Common myeloid progenitor, CD34-positive (primary cell): Measurements from ENCODE around the gene PATL1.
A peak's percentile ranks its signal among the peaks of the same experiment; 100 is the strongest.

Experiments used
- CTCF ChIA-PET: fragments of 350-600 bp; sonication (Branson Sonifier 250); formaldehyde crosslinking; loops from one replicate; lab custom pipeline; 2021; ENCODE audit warnings: antibody characterized with exemption; lab: Charles Lee
- POLR2A ChIA-PET: fragments of 350-600 bp; sonication (Branson Sonifier 250); formaldehyde crosslinking; loops from one replicate; lab custom pipeline; 2021; ENCODE audit warnings: antibody characterized with exemption; lab: Charles Lee
- DNase-seq, 3 donors: peaks; one replicate each; pipeline versions ENCODE4 v3.0.0 to v3.0.0-alpha.2; 2013
- H3K27ac ChIP-seq, 2 experiments: 1 replicate in 1 of 2; 2 replicates in 1 of 2; pipeline ENCODE4 v1.7.0; 2013; ENCODE audit warnings: inconsistent platforms in 2 of 2, low read length in 2 of 2, mild to moderate bottlenecking in 2 of 2, low read depth in 1 of 2, moderate library complexity in 1 of 2; ENCODE audit not compliant: severe bottlenecking in 2 of 2, insufficient read depth in 1 of 2, poor library complexity in 1 of 2
- H3K27me3 ChIP-seq, 5 experiments: replicated peaks in 2 of 5; 1 replicate in 3 of 5; 2 replicates in 2 of 5; pipeline versions ENCODE4 v1.6.1 to v1.7.0; 2013; ENCODE audit warnings: low read length in 4 of 5, mild to moderate bottlenecking in 2 of 5, moderate library complexity in 2 of 5, inconsistent platforms in 1 of 5; ENCODE audit not compliant: insufficient read depth in 5 of 5, control insufficient read depth in 4 of 5
- H3K36me3 ChIP-seq, 4 experiments: 1 replicate in 2 of 4; 2 replicates in 2 of 4; pipeline versions ENCODE4 v1.6.1 to v1.7.0; 2013; ENCODE audit warnings: low read length in 3 of 4, control low read depth in 1 of 4, mild to moderate bottlenecking in 1 of 4; ENCODE audit not compliant: control insufficient read depth in 4 of 4, insufficient read depth in 4 of 4
- H3K4me1 ChIP-seq, 4 experiments: 1 replicate in 3 of 4; 2 replicates in 1 of 4; pipeline versions ENCODE4 v1.6.1 to v1.7.1; 2013; ENCODE audit warnings: low read length in 3 of 4, mild to moderate bottlenecking in 3 of 4, control low read depth in 1 of 4, inconsistent platforms in 1 of 4, moderate library complexity in 1 of 4; ENCODE audit not compliant: control insufficient read depth in 4 of 4, insufficient read depth in 4 of 4; ENCODE audit errors: control extremely low read depth in 1 of 4
- H3K4me3 ChIP-seq, 7 experiments: 1 replicate in 4 of 7; 2 replicates in 3 of 7; pipeline versions ENCODE4 v1.5.1 to v1.7.0; 2013; ENCODE audit warnings: mild to moderate bottlenecking in 7 of 7, low read length in 6 of 7, moderate library complexity in 6 of 7, inconsistent platforms in 2 of 7, low read depth in 2 of 7, control low read depth in 1 of 7; ENCODE audit not compliant: insufficient read depth in 4 of 7, control insufficient read depth in 1 of 7; ENCODE audit errors: extremely low read depth in 1 of 7
- H3K9me3 ChIP-seq, 5 experiments: 1 replicate in 4 of 5; 2 replicates in 1 of 5; pipeline versions ENCODE4 v1.6.1 to v1.7.1; 2013; ENCODE audit warnings: low read length in 4 of 5, mild to moderate bottlenecking in 2 of 5, inconsistent platforms in 1 of 5, low read depth in 1 of 5, moderate library complexity in 1 of 5; ENCODE audit not compliant: control insufficient read depth in 4 of 5, insufficient read depth in 2 of 5; ENCODE audit errors: control extremely low read depth in 1 of 5
- WGBS: methylation state at CpG from one replicate; pipeline ENCODE4 v1.1.5; 2013; ENCODE audit not compliant: insufficient coverage; 5-methylcytosine and 5-hydroxymethylcytosine counted together

Gene PATL1

GRCh38 chr11:59667812-59668187 is 1.0 kb downstream of the PATL1 start:
- Histone ChIP-seq H3K9me3 (no peaks in the 10 kb centered on the region), H3K36me3 (peaks cover 0 to 34% (median 23%) of the 10 kb centered on the region in 4 experiments), H3K27ac (peak overlapping the region in 1 of 2 experiments; percentile 93), H3K4me1 (peaks cover 14 to 28% (median 24%) of the 10 kb centered on the region in 4 experiments), H3K27me3 (no peaks in the 10 kb centered on the region), H3K4me3 (peak overlapping the region; percentile 71 to 89 (median 80))
- ChIA-PET CTCF (interaction anchor here (1.4 kb wide), 1 partner anchor 13 kb away, joined by 3 read pairs; no protein-coding TSS in a partner anchor), POLR2A (no interaction called here)
- DNase-seq: no peak
- 60% methylated on average over 3 of the region's 3 CpGs for WGBS

GRCh38 chr11:59666969-59667368 is 1.9 kb downstream of the PATL1 start:
- Histone ChIP-seq H3K9me3 (no peaks in the 10 kb centered on the region), H3K36me3 (peaks cover 0 to 42% (median 26%) of the 10 kb centered on the region in 4 experiments), H3K4me1 (peaks cover 14 to 28% (median 24%) of the 10 kb centered on the region in 4 experiments), H3K27me3 (no peaks in the 10 kb centered on the region), H3K4me3 (peak overlapping the region in 1 of 7 experiments; percentile 41), H3K27ac (peak overlapping the region in 1 of 2 experiments; percentile 43)
- no CpG with 5 or more reads among the region's 1 CpG for WGBS
- DNase-seq: peak in 1 of 3 donors; percentile 6
- ChIA-PET CTCF (interaction anchor here (1.4 kb wide), 1 partner anchor 13 kb away, joined by 3 read pairs; no protein-coding TSS in a partner anchor), POLR2A (no interaction called here)

GRCh38 chr11:59660621-59661020 is 8.2 kb downstream of the PATL1 start:
- Histone ChIP-seq H3K9me3 (no peaks in the 10 kb centered on the region), H3K4me3 (peak overlapping the region in 1 of 7 experiments; percentile 24), H3K4me1 (peaks cover 7 to 20% (median 9%) of the 10 kb centered on the region in 4 experiments), H3K27ac (peak overlapping the region in 1 of 2 experiments; percentile 21), H3K27me3 (no peaks in the 10 kb centered on the region), H3K36me3 (peaks cover 20 to 69% (median 49%) of the 10 kb centered on the region in 4 experiments)
- ChIA-PET POLR2A (no interaction called here), CTCF (interaction anchor here (1.3 kb wide), 1 partner anchor 31 kb away, joined by 4 read pairs; no protein-coding TSS in a partner anchor)
- peak in 1 of 3 donors; percentile 13 for DNase-seq
- 80% methylated on average over 1 of the region's 1 CpG for WGBS

GRCh38 chr11:59659981-59660380 is 8.9 kb downstream of the PATL1 start:
- DNase-seq: no peak
- no peaks in the 10 kb centered on the region for H3K9me3 ChIP-seq
- ChIA-PET CTCF (interaction anchor here (1.3 kb wide), 1 partner anchor 30 kb away, joined by 4 read pairs; no protein-coding TSS in a partner anchor), POLR2A (no interaction called here)
- H3K27me3 ChIP-seq: no peaks in the 10 kb centered on the region
- no CpG with 5 or more reads among the region's 2 CpGs for WGBS
- peaks cover 7 to 20% (median 9%) of the 10 kb centered on the region in 4 experiments for H3K4me1 ChIP-seq
- peaks cover 23 to 69% (median 46%) of the 10 kb centered on the region in 4 experiments for H3K36me3 ChIP-seq
- H3K27ac ChIP-seq: peak overlapping the region in 1 of 2 experiments; percentile 21
- H3K4me3 ChIP-seq: no peak overlapping the region

- no peak overlapping the region for H3K4me3 ChIP-seq
- H3K9me3 ChIP-seq: no peaks in the 10 kb centered on the region
- peaks cover 22 to 70% (median 48%) of the 10 kb centered on the region in 4 experiments for H3K36me3 ChIP-seq
- DNase-seq: no peak
- ChIA-PET POLR2A (no interaction called here), CTCF (no interaction called here)
- 100% methylated on average over 4 of the region's 5 CpGs for WGBS
- no peaks in the 10 kb centered on the region for H3K27me3 ChIP-seq
- H3K27ac ChIP-seq: no peak overlapping the region
- H3K4me1 ChIP-seq: peaks cover 7 to 20% (median 9%) of the 10 kb centered on the region in 4 experiments
Observed at GRCh38 chr11:59658036-59658435, 10.8 kb downstream of the PATL1 start.

- 100% methylated on average over 4 of the region's 4 CpGs for WGBS
- H3K4me1 ChIP-seq: peaks cover 0 to 2% (median 0%) of the 10 kb centered on the region in 4 experiments
- no peak overlapping the region for H3K4me3 ChIP-seq
- H3K27me3 ChIP-seq: no peaks in the 10 kb centered on the region
- CTCF ChIA-PET: interaction anchor here (0.6 to 1.2 kb wide), 3 partner anchors 10 to 150 kb away, joined by 3 read pairs; no protein-coding TSS in a partner anchor
- POLR2A ChIA-PET: no interaction called here
- no peak overlapping the region for H3K27ac ChIP-seq
- H3K36me3 ChIP-seq: peaks cover 34 to 91% (median 66%) of the 10 kb centered on the region in 4 experiments
- H3K9me3 ChIP-seq: no peaks in the 10 kb centered on the region
- no peak for DNase-seq
Observed at GRCh38 chr11:59654893-59655292, 13.9 kb downstream of the PATL1 start.
